Colonic mucosa (tissue), 4 donors: Measurements from ENCODE around the gene PCSK5. TPM values are rescaled to one million over a fixed set of nuclear protein-coding genes. Genes with fewer than 3 reads are reported as not detected.

ENCODE experiments used
- DNase-seq: peaks from one replicate; pipeline ENCODE4 v3.0.0-alpha.2; 2020
- H3K27ac ChIP-seq: fragments of 200-600 bp; one replicate; pipeline ENCODE4 v1.8.0; 2021
- H3K27me3 ChIP-seq: fragments of 200-600 bp; one replicate; pipeline ENCODE4 v1.8.0; 2021
- H3K36me3 ChIP-seq: fragments of 200-600 bp; one replicate; pipeline ENCODE4 v1.8.0; 2021
- H3K4me1 ChIP-seq: fragments of 200-600 bp; one replicate; pipeline ENCODE4 v1.8.0; 2021; ENCODE audit warnings: mild to moderate bottlenecking
- H3K4me3 ChIP-seq: fragments of 200-600 bp; one replicate; pipeline ENCODE4 v1.8.0; 2021
- H3K9ac ChIP-seq, 2 donors: one replicate each; pipeline ENCODE4 v1.7.0; 2013; ENCODE audit warnings: control low read depth in 2 of 2, low read depth in 2 of 2, low read length in 2 of 2
- H3K9me3 ChIP-seq: fragments of 200-600 bp; one replicate; pipeline ENCODE4 v1.8.0; 2021
- intact Hi-C: fragments of 100-400 bp; cut with DNase I; formaldehyde crosslinking; loops from one replicate; pipeline ENCODE4 v1.14.1; 2022
- total RNA-seq, 2 donors: library from RNA; stranded (reverse); fragmentation: NEBNext Ultra II Directional in 1 of 2; extraction: Animal tissue kit (Norgen Biotek cat#: 25700) in 1 of 2; gene quantifications; one replicate each; pipeline ENCODE4 v1.2.1, GENCODE V29; 2021
- TF ChIP-seq, protein P1 (sequence below): fragments of 200-600 bp; IDR thresholded peaks from one replicate; pipeline ENCODE4 v1.8.0; 2022; ENCODE audit warnings: antibody characterized with exemption, mild to moderate bottlenecking
- donor health status: healthy.
- donor health status: DM: no; HTN: no; CAD: no.
- donor health status: DM: no; HTN: no; CAD: no.

The PCSK5 gene
- total RNA-seq, 2 donors from 2014 or later: 36.7 to 55.3 TPM

DNA sequence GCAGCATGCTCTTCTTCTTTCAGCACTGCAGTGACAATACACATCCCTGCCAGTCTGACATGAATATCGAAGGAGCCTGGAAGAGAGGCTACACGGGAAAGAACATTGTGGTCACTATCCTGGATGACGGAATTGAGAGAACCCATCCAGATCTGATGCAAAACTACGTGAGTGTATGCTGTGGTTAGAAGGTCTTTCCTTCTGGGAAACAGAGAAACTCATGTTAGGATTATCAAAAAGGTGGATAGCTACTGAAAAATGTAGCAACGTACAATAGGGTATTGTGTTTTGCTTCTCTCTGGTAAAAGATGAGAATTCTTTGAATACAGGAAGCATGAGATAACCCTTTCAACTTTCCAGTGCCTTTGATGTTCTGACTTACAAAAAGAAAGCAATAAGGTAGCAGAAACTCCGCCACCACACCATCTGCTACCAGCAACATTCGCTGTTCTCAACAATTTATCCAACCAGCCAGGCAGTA, 133.3 kb downstream of the PCSK5 start:
- H3K9me3 ChIP-seq: no peaks in the 10 kb centered on the region
- TF ChIP-seq, protein P1, sequence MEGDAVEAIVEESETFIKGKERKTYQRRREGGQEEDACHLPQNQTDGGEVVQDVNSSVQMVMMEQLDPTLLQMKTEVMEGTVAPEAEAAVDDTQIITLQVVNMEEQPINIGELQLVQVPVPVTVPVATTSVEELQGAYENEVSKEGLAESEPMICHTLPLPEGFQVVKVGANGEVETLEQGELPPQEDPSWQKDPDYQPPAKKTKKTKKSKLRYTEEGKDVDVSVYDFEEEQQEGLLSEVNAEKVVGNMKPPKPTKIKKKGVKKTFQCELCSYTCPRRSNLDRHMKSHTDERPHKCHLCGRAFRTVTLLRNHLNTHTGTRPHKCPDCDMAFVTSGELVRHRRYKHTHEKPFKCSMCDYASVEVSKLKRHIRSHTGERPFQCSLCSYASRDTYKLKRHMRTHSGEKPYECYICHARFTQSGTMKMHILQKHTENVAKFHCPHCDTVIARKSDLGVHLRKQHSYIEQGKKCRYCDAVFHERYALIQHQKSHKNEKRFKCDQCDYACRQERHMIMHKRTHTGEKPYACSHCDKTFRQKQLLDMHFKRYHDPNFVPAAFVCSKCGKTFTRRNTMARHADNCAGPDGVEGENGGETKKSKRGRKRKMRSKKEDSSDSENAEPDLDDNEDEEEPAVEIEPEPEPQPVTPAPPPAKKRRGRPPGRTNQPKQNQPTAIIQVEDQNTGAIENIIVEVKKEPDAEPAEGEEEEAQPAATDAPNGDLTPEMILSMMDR: no peak
- H3K9ac ChIP-seq: no peak overlapping the region
- H3K36me3 ChIP-seq: no peaks in the 10 kb centered on the region
- no peaks in the 10 kb centered on the region for H3K4me1 ChIP-seq
- no peaks in the 10 kb centered on the region for H3K27me3 ChIP-seq
- no peak overlapping the region for H3K4me3 ChIP-seq
- no peak for DNase-seq
- H3K27ac ChIP-seq: no peak overlapping the region
- intact Hi-C loops: no loop called here

DNA sequence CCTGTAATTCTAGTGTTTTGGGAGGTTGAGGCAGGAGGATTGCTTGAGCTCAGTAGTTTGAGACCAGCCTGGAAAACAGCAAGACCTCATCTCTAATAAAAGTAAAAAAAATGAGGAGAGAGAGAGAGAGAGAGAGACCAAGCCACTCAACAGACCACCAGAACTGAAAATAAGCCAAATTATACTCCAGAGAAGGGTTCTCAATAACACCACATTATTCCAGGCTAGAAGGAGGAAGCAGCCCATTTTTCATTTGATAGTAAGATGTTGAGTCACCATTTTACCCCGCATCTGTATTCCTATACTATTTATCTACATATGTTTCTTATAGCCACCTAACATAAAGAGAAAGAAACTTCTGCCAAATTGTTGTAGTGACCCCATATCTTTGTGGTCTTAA, 134.8 kb downstream of the PCSK5 start:
- H3K4me3 ChIP-seq: no peak overlapping the region
- no peak overlapping the region for H3K9ac ChIP-seq
- no peaks in the 10 kb centered on the region for H3K27me3 ChIP-seq
- no peaks in the 10 kb centered on the region for H3K36me3 ChIP-seq
- no peak for DNase-seq
- H3K27ac ChIP-seq: no peak overlapping the region
- H3K9me3 ChIP-seq: no peaks in the 10 kb centered on the region
- intact Hi-C loops: no loop called here
- no peaks in the 10 kb centered on the region for H3K4me1 ChIP-seq
- TF ChIP-seq, protein P1: no peak

DNA sequence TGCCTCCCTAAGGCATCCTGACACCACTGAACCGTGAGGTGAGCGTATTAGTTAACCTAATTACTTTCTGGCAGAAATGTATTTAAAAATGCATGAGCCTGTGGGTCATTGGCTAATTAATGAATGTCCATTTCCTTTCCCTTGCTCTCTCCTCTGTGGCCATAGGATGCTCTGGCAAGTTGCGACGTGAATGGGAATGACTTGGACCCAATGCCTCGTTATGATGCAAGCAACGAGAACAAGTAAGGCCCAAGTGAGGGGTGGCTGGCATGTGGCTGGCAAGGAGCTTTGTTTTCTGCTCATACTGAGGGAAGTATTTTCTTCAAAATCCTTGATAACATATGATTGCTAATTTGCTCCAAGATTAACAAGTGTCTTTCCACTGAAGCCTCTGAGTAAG, 136.3 kb downstream of the PCSK5 start:
- no peak overlapping the region for H3K9ac ChIP-seq
- no peaks in the 10 kb centered on the region for H3K27me3 ChIP-seq
- H3K4me3 ChIP-seq: no peak overlapping the region
- no peak overlapping the region for H3K27ac ChIP-seq
- H3K9me3 ChIP-seq: no peaks in the 10 kb centered on the region
- H3K4me1 ChIP-seq: no peaks in the 10 kb centered on the region
- intact Hi-C loops: no loop called here
- TF ChIP-seq, protein P1: no peak
- DNase-seq: no peak
- no peaks in the 10 kb centered on the region for H3K36me3 ChIP-seq

DNA sequence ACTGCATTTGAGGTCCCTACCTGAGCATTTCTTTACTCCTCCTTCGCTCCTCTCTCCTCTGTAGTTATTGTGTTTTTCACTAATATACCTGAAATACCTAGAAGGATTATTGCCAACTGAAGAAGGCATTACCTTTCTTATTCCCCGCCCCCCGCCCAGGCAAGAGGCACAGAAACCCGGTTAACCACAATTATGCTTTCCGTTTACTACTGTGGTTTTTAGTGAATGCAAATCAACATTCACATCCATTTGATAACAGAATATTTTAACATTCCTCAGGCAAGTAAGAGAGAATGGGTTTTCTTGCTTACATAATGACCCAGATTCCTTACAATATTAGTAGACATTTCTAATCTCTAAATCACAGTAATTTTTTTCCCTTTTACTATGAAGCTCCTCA, 136.9 kb downstream of the PCSK5 start:
- H3K36me3 ChIP-seq: no peaks in the 10 kb centered on the region
- no peaks in the 10 kb centered on the region for H3K4me1 ChIP-seq
- no peak overlapping the region for H3K4me3 ChIP-seq
- no peak overlapping the region for H3K27ac ChIP-seq
- H3K9ac ChIP-seq: no peak overlapping the region
- intact Hi-C loops: no loop called here
- H3K27me3 ChIP-seq: no peaks in the 10 kb centered on the region
- H3K9me3 ChIP-seq: no peaks in the 10 kb centered on the region
- no peak for DNase-seq
- TF ChIP-seq, protein P1: no peak

DNA sequence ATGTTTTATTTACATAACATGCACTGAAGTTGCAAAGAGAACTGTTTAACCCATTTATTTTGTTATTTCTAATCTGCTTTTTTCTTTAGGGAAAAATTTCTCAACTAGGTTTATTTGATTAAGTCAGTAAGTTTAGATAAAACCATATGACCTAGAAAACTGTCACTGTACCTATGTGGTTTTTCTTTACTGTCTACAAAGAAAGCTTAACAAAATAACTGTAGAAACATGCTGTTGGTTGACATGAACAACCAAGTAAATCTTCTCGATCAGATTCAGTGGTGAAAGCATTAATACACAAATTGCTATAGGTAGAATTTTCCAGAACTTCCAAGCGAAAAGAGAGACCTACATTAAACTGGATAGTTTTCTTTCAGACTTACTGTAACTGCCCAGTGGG, 137.4 kb downstream of the PCSK5 start:
- Histone ChIP-seq H3K27me3 (no peaks in the 10 kb centered on the region), H3K36me3 (no peaks in the 10 kb centered on the region), H3K27ac (no peak overlapping the region), H3K4me3 (no peak overlapping the region), H3K9ac (no peak overlapping the region), H3K9me3 (no peaks in the 10 kb centered on the region), H3K4me1 (no peaks in the 10 kb centered on the region)
- DNase-seq: no peak
- intact Hi-C loops: no loop called here
- TF ChIP-seq, protein P1: no peak
